Muscle of leg (tissue), 11 donors: ENCODE results near the gene BTBD17. TPM values are rescaled to one million over a fixed set of nuclear protein-coding genes. Genes with fewer than 3 reads are reported as not detected.
A peak's percentile ranks its signal among the peaks of the same experiment; 100 is the strongest.

ENCODE experiments used
- DNase-seq: peaks from one replicate; pipeline ENCODE4 v3.0.0; 2013
- H3K27ac ChIP-seq: one replicate; pipeline ENCODE4 v1.5.1; 2013; ENCODE audit warnings: mild to moderate bottlenecking, low read length, control low read depth
- H3K27me3 ChIP-seq: one replicate; pipeline ENCODE4 v1.6.1; 2013; ENCODE audit warnings: low read length; ENCODE audit not compliant: control insufficient read depth, insufficient read depth
- H3K36me3 ChIP-seq: one replicate; pipeline ENCODE4 v1.6.1; 2013; ENCODE audit warnings: low read length; ENCODE audit not compliant: control insufficient read depth, insufficient read depth
- H3K4me1 ChIP-seq: one replicate; pipeline ENCODE4 v1.6.1; 2013; ENCODE audit warnings: low read length; ENCODE audit not compliant: control insufficient read depth, insufficient read depth
- H3K4me3 ChIP-seq: one replicate; pipeline ENCODE4 v1.5.1; 2013; ENCODE audit warnings: low read length, control low read depth
- H3K9me3 ChIP-seq: replicated peaks from 2 replicates; pipeline ENCODE4 v1.6.1; 2013; ENCODE audit warnings: low read depth, low read length; ENCODE audit not compliant: control insufficient read depth
- WGBS: methylation state at CpG from one replicate; pipeline ENCODE4 v1.1.5; 2013; ENCODE audit warnings: missing lambda C conversion rate; ENCODE audit not compliant: insufficient coverage; 5-methylcytosine and 5-hydroxymethylcytosine counted together
- polyA plus RNA-seq, 8 donors: library from polyadenylated mRNA; unstranded; fragments of 120-200 nt; gene quantifications; one replicate each; pipeline versions ENCODE4 v1.2.1 to v1.2.3, GENCODE V29; 2013; ENCODE audit warnings: inconsistent platforms in 1 of 8, low replicate concordance in 1 of 8; ENCODE audit not compliant: insufficient read length in 8 of 8, insufficient read depth in 1 of 8
- total RNA-seq: library from RNA; stranded (reverse); fragments of 120-200 nt; gene quantifications from one replicate; pipeline ENCODE4 v1.2.4, GENCODE V29; 2013

BTBD17 gene
- total and polyA plus RNA-seq, 9 donors, result 0.06 to 0.28 (median 0.11) TPM; not detected in 3

DNA sequence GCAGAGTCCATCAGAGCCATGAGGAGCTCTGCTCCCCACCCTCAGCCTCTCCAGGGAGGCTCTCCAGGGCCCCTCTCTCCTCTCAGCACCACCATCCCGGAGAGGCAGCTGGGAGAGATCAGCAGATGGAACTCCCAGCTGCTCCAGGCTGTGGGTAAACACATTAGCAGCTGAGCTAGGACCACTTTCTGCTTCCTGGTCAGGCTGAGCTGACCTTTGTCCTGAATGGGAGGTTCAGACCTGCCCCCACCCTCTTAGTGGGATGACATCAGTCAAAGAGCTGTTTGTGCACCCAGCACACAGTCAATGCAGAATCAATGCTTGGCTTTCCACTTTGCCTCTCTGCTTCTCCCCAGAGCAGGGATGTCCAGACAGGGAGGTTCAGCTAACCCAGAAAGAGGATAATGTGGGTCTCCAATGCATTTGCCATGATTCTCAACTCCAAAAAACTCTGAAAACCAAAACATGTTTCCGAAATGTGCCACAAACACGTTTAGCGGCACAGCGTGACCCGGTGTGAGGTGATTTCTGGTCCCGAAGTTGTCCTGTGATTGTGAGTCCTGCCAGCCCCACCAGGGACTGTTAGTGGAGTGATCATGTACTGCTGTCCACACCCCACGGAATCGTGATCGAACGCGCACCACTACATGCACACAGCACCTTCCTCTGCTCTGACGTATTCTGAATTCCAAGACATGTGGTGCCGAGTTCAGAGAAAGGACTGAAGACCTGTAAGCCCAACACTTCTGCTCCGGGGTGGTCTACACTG lies 12.4 kb upstream of the BTBD17 start:
- H3K4me3 ChIP-seq, result no peak overlapping the region
- no peaks in the 10 kb centered on the region for H3K27me3 ChIP-seq
- 87% methylated on average over 3 of the region's 15 CpGs for WGBS
- peaks cover 23% of the 10 kb centered on the region for H3K4me1 ChIP-seq
- peak; percentile 61 for DNase-seq
- no peaks in the 10 kb centered on the region for H3K9me3 ChIP-seq
- H3K27ac ChIP-seq, result peak overlapping the region; percentile 47
- no peaks in the 10 kb centered on the region for H3K36me3 ChIP-seq

DNA sequence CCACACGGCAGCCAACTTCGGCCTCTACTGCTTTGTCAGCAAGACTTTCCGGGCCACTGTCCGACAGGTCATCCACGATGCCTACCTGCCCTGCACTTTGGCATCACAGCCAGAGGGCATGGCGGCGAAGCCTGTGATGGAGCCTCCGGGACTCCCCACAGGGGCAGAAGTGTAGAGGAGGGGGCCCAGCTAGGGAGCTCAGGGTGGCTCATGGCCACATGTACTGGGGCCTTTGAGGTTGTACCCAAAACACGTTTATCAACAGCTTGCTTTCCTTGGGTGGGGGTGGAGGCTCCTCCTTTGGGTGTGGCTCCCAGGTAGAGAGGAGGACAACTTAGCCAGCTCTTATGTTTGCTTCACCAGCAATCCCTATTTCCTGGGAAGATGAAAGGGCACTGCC lies 10.8 kb upstream of the BTBD17 start:
- Histone ChIP-seq H3K36me3 (no peaks in the 10 kb centered on the region), H3K4me3 (no peak overlapping the region), H3K4me1 (peaks cover 31% of the 10 kb centered on the region), H3K27me3 (no peaks in the 10 kb centered on the region), H3K9me3 (no peaks in the 10 kb centered on the region), H3K27ac (no peak overlapping the region)
- DNase-seq, result no peak
- 94% methylated on average over 8 of the region's 9 CpGs for WGBS

DNA sequence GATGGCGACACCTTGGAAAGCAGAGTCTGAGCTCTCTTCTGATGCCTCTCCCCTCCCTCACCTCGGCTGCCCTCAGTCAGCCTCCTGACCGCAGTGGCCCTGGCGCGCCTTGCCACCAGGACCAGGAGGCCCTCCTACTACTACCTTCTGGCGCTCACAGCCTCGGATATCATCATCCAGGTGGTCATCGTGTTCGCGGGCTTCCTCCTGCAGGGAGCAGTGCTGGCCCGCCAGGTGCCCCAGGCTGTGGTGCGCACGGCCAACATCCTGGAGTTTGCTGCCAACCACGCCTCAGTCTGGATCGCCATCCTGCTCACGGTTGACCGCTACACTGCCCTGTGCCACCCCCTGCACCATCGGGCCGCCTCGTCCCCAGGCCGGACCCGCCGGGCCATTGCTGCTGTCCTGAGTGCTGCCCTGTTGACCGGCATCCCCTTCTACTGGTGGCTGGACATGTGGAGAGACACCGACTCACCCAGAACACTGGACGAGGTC lies 10.0 kb upstream of the BTBD17 start:
- no peak overlapping the region for H3K27ac ChIP-seq
- no peaks in the 10 kb centered on the region for H3K9me3 ChIP-seq
- WGBS, result 94% methylated on average over 26 of the region's 26 CpGs
- peaks cover 31% of the 10 kb centered on the region for H3K4me1 ChIP-seq
- H3K4me3 ChIP-seq, result no peak overlapping the region
- H3K36me3 ChIP-seq, result no peaks in the 10 kb centered on the region
- no peaks in the 10 kb centered on the region for H3K27me3 ChIP-seq
- no peak for DNase-seq

DNA sequence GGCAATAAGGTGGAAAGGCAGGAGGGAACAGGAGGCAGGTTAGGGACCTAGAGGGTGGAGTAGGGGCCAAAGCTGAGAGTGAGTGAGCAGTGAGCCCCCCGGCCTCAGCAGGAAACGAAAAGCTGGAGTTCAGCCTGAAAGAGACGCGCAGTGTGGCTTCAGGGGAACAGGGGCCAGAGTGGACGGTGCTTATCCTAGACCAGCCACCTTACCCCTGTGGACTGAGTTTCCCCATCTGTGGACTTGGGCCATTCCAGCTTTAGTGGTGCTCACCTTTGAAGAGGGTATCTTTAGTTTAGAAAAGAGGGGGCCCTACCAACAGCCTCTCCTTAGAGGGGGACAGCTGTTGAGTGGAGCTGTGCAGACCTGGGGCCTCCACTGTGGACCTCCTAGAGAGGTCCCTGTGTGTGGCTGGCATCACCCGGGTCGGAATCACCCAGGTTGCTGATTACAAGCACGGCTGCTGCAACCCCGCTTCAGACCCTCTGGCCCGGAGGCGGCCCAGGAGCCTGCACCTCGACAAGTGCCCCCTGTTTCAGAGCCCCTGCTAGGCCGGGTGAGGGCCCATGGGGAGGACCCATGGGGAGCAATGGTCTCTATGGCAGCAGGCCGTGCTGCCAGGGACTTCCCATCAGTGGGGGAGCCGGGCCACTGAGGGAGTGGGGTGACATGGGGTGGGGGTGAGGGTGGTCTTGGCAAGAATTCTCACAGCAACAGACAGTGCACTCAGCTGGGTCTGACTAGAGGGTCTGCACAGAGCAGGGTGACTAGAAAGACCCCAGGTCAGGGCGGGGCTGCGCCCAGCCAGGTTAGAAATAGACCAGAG lies 8.2 kb upstream of the BTBD17 start:
- Histone ChIP-seq H3K4me3 (no peak overlapping the region), H3K9me3 (no peaks in the 10 kb centered on the region), H3K36me3 (no peaks in the 10 kb centered on the region), H3K4me1 (peaks cover 29% of the 10 kb centered on the region), H3K27me3 (no peaks in the 10 kb centered on the region), H3K27ac (no peak overlapping the region)
- DNase-seq, result no peak
- 87% methylated on average over 14 of the region's 17 CpGs for WGBS

DNA sequence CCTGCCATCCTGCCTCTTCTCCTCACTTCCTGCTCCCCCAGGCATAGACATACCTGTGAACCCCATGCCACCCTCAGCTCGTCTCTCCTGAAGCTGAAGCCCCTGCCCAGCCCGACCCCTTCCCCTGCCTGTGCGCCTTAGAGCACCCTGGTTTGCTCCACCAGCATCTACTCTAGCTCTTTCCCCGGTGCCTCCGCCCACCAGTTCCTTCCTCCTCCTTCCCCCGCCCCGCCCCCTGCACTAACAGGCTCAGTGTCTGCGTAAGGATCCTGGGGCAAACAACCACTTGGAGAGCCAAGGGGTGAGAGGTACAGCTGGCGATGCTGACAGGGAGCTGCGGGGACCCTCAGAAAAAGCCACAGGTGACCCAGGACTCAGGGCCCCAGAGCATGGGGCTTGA lies 7.6 kb upstream of the BTBD17 start:
- Histone ChIP-seq H3K4me3 (no peak overlapping the region), H3K27ac (no peak overlapping the region), H3K27me3 (no peaks in the 10 kb centered on the region), H3K9me3 (no peaks in the 10 kb centered on the region), H3K36me3 (no peaks in the 10 kb centered on the region), H3K4me1 (peaks cover 23% of the 10 kb centered on the region)
- peak; percentile 33 for DNase-seq
- WGBS, result 30% methylated on average over 8 of the region's 10 CpGs

DNA sequence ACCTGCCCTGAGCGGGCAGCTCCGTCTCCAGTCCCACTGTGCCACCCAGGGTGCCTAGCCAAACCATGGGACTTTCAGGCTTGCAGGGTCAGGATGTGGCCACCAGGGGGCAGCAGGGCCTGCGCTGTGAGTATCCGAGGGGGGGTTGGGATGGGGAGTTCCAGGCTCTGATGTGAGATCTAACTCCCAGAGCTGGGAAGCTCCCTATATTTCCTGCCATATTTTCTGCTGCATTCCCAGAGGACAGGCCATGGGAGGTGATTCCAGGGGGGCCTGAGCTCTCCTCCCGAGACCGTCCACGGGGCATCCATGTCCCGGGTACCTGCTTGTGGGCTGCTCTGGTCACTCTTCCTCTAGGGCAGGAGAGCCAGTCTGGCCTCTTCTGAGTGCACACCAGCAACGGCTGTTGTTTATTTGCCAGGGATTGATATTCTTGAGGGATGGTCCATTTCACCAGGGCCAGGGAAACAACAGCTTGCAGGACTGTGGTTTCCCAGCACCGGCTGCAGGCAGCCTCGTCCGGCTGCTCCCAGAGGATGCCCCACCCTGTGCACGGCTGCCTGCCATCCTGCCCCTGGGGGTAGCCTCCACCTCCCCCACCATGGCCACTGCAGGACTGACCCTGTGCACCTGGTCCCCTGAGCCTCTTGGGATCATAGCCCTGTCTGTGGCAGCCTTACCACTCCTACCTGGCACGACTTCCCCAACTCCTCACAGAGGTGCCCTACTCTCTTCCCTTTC lies 6.8 kb upstream of the BTBD17 start:
- H3K27ac ChIP-seq, result no peak overlapping the region
- H3K4me3 ChIP-seq, result no peak overlapping the region
- H3K4me1 ChIP-seq, result peaks cover 16% of the 10 kb centered on the region
- H3K9me3 ChIP-seq, result no peaks in the 10 kb centered on the region
- no peaks in the 10 kb centered on the region for H3K36me3 ChIP-seq
- H3K27me3 ChIP-seq, result no peaks in the 10 kb centered on the region
- peak; percentile 73 for DNase-seq
- 27% methylated on average over 11 of the region's 14 CpGs for WGBS

DNA sequence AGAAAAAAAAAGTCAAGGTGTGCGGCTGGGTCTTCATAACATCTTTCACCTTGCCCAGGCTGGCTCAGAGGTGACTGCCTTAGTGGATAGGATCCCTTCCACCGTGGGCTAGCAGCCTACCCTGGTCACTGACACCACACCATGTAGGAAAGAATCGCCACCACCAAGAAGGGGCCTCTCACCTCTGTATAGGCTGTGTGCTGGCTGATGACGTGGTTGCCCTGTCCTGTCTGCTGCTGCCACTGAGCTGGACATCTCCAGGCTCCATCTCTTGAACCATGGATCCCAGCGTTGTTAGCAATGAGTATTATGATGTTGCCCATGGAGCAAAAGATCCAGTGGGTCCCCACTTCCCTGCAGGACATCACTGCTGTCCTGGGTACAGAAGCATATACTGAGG lies 5.5 kb upstream of the BTBD17 start, which contains the start of gene GPR142:
Gene GPR142, plus strand, starts transcription at position 301 of the 400 bp plus-strand sequence. CDS start 2,035 bp downstream, outside the sequence.
- H3K27ac ChIP-seq, result no peak within 1 kb of the TSS
- no peak within 1 kb of the TSS for H3K4me3 ChIP-seq
- no peak for DNase-seq
- H3K36me3 ChIP-seq, result no peaks in the 10 kb centered on the region
- H3K27me3 ChIP-seq, result peaks cover 2% of the 10 kb centered on the region
- H3K4me1 ChIP-seq, result peaks cover 19% of the 10 kb centered on the region
- 78% methylated on average over 3 of the region's 5 CpGs for WGBS
- no peaks in the 10 kb centered on the region for H3K9me3 ChIP-seq

DNA sequence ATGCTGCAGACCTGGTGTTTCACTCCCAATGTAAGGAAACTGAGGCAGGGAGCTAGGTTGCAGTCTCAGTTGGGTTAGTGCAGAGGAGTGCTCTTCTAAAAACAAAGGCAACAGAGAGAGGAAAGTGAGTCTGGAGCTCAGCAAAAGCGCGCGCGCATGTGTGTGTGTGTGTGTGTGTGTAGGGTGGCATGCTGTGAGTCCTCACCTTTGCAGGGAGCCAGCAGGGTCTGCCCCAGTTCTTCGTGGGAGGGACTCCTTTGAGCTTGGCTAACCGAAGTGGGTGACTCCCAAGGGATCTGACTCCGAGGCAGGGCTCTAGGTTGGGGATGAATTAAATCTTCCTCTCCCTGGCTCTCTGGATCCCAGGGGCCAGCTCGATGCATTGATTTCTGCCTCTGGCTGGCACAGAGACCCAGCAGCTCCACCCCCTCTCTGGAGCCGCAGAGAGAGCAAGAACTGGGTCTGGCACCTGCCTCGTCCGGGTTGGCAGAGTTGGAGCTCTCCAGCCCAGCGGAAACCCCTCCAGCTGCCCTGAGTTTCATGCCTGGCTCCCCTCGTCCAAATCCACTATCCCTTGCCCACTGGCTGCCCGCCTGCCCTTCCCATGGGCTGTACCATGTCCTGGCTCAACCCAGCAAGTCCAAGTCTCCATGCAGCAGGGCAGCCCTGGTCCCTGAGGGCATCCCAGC lies 1.3 kb upstream of the BTBD17 start:
- WGBS, result 44% methylated on average over 12 of the region's 14 CpGs
- peak; percentile 74 for DNase-seq

DNA sequence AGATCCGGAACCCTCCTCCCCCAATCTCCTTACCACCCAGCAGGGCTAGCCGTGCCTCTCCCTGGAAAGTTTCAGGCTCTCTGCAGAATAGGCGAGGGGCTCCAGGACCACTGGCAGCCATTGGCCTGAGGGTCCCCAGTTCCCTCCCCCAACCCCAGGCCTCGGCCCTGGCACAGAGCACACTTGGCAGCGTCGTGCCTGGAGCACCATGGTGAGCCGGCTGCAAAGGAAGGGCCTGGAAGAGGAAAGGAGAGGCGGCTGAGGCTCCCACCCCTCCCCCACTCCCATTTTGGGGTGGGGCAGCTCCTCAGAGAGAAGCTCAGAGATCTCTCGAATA lies 369 bp upstream of the BTBD17 start:
- DNase-seq, result no peak
- no peak overlapping the region for H3K4me3 ChIP-seq
- H3K36me3 ChIP-seq, result no peaks in the 10 kb centered on the region
- no peaks in the 10 kb centered on the region for H3K9me3 ChIP-seq
- H3K27me3 ChIP-seq, result peaks cover 24% of the 10 kb centered on the region
- peaks cover 26% of the 10 kb centered on the region for H3K4me1 ChIP-seq
- WGBS, result no CpG with 5 or more reads among the region's 9 CpGs
- no peak overlapping the region for H3K27ac ChIP-seq

More for the DNA sequence above, 1.3 kb upstream of the BTBD17 start:
- no peaks in the 10 kb centered on the region for H3K36me3 ChIP-seq
- peaks cover 22% of the 10 kb centered on the region for H3K4me1 ChIP-seq
- no peak overlapping the region for H3K4me3 ChIP-seq
- peaks cover 16% of the 10 kb centered on the region for H3K27me3 ChIP-seq
- no peaks in the 10 kb centered on the region for H3K9me3 ChIP-seq
- no peak overlapping the region for H3K27ac ChIP-seq
